Superior temporal gyrus (tissue), 1 donor: ENCODE measurements around the gene KIRREL3.

Experiments
- DNase-seq: peaks from one replicate; pipeline ENCODE4 v3.0.0-alpha.2; 2016; ENCODE audit errors: extremely low spot score

KIRREL3 gene

DNA sequence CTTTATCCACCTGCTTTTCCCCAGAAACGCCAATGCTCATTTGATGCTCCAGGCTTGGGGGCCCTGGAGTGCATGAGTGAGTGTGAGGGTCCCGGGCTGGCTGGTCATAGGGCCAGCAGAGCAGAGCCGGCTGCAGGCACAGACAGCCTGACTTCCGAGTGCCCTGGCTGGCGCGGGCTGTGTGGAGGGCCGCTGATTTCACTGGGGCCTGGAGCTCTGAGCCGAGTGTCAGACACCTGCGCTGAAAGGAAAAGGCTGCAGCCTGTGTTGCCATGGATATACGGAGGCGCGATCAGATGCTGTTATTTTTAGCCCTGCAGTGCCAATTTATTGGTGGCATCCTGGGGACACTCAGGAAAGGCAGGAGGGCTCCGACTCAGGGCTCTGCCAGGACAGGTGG is 557.5 kb downstream of the KIRREL3 start:
- DNase-seq: no peak

DNA sequence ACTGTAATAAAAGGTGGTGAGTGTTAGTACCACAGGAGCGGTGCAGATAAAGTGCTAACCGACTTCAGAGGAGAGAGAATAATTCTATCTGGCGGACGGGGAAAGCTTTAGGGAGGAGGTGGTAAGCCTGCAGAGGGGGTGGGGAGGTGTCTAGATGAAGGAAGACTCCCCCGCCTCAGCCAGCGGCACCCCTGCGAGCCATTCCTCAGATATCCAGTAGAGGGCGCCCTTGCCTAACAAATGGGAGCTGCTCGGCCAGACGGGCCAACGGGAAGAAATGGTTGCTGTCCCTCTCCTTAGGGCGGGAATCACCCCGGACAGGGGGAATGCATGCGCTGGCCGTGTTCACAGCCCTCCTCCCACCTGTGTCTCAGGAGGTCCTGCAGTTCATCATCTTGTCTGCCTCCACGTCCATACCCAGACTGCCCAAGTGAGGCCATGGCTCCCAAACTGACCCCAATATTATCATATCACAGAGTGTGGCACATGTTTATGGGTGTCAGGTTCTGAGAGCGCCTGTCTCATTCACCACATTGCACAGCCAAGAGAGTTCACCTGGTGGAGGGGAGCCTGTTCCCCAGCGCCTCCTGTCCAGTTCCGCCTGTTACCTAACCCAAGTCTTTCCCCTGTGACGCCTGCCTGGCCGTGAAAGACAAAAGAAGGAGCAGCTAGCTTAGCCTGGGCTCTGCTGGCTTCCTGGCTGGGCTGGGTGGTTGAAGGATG is 559.6 kb downstream of the KIRREL3 start:
- peak; percentile 87 for DNase-seq

DNA sequence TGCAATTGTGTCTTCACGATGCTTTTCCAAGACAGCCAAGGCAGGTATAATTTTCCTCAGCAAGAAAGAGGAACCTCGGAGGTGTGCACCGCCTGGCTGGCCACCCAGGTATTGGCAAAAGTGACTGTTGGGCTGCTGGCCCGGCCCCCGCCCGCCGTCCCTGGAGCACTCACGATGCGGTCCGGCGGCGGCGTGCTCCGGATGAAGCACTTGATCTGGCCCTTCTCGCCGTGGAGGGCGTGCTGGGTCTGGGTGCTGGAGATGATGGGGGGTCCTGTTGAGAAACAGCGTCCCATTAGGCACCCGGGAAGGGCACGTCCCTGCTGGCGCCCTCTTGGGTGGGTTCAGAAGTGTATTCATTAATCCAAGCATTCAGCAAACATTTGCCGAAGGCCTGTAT is 560.3 kb downstream of the KIRREL3 start:
- no peak for DNase-seq

DNA sequence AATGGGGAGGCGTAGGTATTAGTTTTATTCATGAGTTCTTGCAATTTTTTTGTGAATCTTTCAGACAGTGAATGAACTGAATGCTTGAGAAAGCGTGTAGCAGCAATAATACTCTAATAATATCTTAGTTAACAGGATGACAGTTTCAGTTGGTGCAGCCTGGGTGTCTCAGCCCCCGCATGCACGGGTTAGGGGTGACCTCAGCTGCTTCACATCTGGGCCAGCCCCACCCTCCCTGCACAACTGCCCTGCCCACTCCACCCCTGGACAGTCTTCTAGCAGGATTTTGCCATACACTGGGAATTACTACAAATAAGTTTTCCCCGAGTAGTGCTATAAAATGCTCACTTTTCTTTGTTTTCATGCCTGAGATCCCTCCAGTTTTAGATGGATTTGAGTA is 561.9 kb downstream of the KIRREL3 start:
- DNase-seq: no peak

DNA sequence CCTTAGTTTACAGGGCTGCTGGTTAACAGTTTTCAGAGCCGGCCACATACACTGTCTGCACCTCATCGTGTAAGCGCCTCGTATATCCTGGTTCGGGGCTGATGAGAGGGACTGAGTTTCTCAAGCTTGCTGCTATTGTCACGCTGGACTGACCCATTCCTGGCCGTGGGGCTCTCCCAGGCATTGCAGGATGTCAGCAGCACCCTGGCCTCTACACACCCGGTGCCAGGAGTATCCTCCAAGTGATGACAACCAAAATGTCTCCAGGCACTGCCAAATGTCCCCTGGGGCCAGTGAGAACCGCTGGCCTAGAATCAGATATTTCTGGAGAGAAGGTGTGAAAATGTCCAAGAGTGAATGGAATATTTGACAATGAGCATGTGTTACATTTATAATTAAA is 562.3 kb downstream of the KIRREL3 start:
- DNase-seq: no peak

DNA sequence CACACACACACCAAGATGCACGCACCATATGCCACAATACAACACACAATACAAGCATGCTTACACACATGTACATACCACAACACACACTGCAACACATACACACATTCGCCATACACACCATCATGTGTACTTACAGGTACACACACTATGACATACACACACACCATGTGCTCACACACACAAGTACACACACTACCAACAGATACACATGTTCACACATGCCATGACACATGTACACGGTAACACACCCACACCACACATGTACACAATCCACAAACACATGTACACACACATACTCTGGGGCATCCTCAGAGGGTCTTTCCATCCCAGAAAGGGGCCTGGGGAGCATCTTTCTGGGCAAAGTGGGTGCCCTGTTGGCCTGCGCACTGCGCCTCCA is 562.8 kb downstream of the KIRREL3 start:
- DNase-seq: no peak

DNA sequence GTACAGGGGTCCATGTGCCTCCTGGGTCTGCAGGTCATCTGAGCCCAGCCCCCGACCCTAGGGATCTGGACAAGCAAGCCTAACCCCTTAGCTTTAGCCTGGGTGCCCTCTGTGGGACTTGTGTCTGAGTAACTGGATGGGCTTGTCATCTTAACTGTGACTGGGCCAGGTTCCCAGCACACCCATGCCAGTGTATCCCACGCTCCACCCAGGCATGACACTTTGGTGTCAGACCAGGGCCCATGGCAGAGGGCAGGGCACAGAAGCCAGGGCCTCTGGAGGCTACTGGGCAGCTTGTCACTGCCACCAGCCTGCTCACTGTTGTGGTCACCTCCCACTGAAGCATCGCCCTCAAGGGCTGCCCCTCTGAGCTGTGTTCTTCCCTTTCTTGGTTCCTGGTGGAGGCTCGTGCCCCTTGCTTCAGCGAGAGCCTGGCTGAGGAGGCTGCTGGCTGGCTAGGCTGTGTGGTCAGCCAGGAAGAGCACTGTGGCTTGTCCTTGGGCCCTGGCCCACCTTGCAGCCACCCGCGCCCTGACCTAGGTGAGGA is 564.3 kb downstream of the KIRREL3 start:
- no peak for DNase-seq

DNA sequence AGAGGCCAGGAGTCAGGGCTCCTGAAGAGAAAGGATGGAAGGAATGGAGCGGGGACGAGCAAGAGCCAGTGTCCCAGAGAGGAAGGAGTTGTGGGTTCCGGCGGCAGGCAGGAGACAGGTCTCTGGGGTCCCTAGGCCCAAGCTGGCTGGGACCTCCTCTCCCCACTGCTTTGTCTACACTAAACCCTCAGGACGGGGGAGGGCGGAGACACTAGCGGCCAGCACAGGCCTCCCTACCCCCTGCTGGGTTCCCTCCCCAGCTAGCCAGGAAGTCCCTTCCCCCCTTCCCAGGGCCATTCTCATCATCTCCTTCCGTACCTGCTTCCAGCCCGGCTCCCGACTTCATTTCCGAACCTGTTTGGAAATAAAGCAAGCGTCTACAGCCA is 565.6 kb downstream of the KIRREL3 start:
- no peak for DNase-seq

DNA sequence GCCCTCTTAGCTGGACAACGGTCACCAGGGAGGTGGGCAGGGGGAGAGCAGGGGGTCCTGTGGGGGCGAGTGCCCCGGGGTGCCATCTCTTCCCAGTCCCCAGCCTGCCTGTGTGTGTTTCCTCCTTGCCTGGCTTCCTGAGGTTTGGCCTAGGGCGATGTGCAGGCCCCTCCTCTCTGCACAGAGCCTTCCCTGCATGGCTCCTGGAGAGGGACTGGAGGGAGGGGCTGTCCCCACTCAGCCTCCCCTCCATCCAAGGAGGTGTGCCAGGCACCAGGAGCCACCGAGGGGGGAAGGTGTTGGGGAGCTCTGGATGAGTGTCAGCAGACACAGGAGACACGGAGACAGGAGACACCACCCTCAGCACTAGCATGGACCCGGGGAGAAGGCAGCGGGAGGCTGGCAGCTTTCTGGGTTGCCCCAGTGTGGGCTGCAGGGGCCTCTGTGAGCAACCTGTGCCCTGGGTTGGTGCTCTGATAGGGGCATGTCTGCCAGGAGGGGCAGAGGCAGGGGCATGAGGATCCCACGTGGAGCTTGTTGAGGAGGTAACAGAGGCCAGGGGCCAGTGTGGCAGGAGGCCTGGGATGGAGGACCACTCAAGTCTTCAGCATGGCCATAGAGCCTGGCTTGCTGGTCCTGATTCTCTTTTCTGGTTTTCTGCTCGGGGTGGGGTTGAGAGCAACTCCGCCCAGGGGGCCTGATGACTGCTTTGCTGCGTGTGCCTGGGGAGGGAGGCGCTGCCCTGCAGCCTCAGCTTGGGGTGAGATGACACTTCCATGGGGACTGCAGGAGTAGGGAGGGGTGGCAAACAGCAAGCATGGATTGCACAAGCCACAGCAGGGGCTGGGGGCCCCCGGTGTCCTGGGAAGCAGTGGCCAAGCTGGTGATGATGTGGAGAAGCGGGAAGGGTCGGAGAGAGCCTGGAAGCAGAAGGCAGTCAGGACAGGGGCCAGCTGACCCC is 566.3 kb downstream of the KIRREL3 start:
- DNase-seq: no peak

DNA sequence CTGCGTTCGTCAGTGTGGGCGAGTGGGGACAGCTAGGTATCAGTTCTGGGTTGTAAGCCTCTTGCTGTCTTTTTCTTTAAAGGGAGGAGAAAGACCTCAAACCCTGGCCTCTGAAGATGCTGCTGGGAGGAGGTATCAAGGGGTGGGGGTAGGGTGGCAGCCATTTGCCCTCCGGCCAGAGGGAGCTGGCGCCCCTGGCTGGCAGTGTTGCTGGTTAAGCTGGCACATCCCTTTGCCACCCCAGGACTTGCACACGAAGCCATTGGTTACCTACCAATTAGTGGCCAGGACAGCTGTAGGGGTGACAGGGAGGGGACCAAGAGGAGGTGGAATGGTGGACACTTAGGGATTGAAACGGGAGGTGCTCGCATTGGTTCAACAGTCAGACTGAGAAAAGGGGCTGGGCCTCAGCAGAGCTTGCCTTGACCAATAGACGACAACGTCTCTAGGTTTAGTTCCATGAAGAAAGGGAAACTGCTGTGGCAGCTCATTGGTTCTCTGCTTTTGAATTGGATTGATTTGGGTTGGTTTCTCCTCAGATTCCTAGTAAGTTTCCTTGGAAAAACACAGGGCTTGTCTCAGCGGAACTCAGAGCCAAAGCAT is 567.2 kb downstream of the KIRREL3 start:
- no peak for DNase-seq

DNA sequence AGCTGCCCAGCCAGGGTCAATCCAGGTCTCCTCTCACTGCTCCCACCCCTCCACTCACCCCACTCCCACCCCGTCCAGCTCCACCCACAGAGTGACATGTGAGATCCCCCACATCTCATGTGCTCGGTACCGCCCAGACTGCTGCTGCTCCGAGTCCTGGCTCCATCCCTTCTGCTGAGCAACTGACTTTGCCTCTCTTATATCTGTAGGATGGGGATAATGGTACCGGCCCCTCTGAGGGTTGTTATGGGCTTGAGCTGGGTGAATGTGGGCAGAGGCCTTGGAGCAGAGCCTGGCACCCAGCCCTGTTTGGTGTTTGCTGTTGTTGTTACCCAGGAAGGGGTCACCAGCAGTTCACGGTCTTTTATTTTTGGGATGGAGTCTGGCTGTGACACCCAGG is 568.0 kb downstream of the KIRREL3 start:
- DNase-seq: no peak

DNA sequence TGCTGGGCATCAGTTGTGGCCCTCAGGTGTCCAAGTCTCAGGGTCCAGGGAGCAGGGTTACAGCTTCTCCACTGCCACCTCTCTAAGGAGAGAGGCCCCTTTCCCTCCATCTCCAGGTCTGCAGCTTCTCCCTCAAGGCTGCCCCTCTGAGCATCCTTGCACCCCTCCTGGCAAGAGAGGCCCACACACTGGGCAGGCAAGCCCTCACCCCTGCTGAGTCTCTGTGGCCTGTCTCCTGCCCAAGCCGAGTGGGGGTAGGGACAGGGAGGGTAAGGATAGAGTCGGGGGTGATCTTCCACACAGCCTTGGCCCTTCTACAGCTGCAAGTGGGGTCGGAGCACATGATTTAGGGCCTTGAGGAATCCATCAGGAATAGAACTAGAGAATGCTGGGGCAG is 568.5 kb downstream of the KIRREL3 start:
- DNase-seq: no peak

DNA sequence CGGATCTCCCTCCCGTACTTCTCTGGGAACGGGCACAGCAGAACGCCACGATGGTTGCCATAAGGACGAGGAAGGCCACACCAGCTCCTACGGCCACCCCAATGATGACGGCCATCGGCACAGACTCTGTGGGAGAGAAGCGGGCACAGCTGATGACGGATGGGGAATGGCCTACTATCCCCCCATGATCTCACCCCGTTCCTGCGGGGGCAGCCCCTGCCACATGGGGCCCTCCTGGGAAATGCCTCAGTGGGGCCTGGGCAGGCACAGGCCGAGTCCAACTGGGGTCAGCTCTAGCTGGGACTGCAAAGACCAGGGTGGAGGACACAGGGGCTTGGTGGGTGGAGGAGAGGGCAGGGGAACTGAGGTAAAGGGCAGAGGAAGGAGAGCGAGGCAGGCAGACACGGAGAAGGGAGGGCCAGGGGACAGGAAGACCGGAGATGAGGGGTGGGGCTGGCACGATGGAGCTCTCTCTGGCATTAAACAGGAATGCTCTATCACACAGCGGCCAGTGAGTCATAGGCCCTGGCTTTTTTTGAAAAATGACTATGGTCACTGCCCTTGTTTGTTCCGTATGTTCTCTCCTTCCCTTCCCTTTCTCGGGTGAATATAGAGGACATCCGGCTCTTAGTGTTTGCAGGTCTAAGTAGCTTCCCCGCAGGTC is 569.0 kb downstream of the KIRREL3 start:
- DNase-seq: no peak

DNA sequence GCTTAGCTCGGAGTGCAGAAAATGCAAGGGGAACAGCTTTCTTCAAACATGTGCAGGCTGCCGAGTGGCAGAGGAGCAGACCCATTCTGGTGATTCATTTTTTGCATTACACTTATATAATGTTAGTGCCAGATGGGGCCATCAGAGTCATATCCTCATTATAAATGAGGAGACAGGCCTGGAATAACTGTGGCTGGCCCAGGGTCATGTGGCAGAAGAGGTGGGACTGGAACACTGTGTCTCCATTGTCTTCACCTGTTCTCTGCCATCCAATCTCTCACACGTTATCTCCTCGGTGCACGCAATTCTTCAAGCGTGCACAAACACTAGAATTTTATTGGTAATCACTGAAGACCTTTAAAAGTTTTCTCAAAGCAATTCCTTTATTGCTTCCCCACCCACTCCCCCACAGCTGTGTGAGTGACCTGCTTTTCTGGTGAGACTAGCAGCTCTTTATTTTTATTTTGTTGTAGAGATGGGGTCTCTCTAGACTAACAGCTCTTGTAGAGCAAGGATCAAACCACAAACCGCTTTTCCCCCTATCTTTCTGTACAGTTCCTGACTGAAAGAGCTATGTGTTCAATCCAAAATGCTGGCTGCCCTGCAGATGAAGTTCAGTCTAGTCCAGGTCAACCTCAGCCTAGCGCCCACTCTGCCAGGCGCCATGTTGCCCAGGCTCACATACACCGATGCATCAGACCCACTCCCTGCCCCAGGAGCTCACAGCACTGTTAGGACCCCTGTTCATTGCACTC is 569.8 kb downstream of the KIRREL3 start:
- DNase-seq: no peak

DNA sequence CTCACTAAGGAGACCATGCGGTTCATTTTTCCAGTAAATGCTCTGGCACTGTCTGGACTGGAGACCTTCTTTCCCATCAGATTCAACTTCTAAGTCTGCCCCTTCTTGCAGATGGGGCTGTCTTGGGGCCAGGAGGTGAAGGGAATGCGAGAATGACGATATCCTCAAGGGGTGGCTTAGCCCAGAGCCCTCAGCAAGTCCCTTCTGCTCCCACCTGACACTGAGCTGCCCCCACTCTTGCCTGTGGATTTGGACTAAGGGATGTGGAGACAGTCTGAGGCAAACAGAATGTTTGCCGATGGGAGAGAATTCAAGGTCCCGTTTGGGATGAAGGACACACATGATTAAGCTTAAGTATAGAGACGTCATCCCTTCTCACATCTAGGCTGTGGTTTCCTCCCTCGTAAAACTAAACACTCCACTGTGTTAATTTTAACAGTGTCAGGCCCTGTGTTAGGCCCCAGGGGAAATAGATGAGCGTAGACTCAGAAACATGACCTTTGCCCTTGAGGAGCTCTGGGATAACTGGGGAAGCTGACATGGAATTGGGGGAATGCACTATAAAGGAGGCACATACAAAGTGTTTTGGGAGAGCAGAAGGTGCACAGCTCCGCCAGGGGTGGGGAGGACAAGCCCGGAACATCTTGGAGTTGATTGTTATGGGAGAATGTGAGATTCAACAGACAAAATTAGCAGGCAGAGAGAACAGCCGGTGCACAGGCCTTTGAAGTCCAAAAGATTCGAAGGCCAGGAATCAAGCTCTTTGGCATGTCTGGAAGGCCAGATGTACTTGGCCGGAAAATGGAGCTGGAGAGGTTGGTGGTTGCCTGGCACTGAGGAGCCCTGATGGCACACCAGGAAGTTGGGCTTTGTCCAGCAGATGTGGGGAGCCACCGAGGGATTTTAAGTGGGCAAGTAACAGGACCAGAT is 573.5 kb downstream of the KIRREL3 start:
- peak; percentile 49 for DNase-seq

DNA sequence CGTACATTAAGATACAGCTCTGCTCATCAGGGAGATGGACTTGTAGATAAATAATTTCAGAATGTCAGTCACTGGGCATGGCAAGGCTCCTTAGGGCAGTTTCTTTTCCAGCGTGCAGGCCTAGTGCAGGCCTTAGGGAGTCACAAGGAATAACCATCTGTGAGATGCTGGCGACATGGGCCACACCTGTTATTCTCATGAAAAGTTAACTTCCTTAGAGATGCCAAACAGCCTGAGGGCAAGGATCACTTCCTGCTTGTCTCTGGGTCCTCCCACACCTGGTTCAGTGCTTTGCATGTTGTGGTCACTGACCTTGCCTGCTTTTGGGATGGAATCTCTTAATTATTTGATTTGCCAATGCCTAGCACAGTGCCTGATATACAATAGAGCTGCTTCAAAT is 574.5 kb downstream of the KIRREL3 start:
- DNase-seq: no peak

DNA sequence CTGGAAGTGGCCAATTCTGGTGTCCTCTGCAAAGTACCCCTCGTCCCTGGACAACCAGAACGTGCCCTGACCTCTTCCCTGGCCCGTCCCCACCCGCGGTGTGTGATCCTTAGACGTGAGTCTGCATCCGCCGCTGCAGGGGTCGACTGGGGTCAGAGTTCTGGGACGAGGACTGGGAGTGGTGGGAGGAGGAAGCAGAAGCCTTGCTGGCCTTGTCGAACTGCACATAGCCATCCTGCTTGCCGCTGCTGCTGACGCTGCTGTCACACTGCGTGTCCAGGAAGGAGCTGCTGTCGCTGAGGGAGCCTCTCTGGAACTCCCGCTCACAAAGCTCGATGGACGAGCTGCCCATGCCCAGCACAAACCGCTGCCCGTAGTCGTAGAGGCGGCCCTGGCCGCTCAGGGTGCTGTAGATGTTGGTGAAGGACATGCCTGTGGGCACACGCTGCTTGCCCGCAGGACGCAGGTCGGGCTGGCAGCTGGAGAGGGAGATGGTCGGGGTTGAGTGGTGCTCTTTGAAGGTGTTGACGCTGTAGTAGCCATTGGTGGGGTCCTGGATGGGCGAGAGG is 576.0 kb downstream of the KIRREL3 start:
- DNase-seq: no peak

DNA sequence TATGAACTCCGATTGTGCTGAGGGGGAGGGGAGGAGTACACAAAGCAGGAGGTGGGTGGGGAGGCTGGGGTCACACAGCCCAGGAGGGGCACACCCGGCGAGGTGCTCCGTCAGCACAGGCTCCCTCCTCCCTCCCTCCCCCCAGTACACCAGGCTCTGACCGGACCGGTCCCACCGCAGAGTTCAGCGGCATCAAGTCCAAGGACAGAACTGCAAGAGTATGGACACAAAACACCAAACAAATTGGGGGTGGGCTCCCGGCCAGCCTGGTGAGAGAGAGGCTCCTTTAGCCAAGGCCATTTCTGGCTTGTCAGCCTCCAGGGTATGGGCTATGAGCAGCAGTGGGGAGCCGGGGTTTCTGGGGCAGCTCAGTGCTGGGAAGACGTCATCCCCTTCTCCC is 576.8 kb downstream of the KIRREL3 start:
- DNase-seq: no peak

DNA sequence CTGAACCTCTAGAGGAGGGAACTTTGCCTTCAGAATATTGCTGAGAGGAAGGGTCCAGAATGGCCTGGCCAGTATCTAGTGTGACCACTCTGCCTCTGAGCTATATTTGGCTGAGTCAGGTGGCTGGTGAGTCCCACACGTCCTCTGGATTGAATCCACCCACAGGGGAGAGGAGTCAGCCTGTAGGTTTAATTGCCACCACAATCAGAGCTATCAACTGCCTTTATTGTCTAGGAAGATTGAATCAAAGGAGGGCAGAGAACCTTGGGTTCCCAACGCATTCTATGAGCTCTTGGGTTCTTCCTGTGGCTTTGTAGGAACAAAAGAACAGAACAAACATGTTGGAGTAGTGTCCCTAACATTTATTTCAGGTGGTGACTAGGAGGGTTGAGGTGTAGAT is 577.4 kb downstream of the KIRREL3 start:
- no peak for DNase-seq

DNA sequence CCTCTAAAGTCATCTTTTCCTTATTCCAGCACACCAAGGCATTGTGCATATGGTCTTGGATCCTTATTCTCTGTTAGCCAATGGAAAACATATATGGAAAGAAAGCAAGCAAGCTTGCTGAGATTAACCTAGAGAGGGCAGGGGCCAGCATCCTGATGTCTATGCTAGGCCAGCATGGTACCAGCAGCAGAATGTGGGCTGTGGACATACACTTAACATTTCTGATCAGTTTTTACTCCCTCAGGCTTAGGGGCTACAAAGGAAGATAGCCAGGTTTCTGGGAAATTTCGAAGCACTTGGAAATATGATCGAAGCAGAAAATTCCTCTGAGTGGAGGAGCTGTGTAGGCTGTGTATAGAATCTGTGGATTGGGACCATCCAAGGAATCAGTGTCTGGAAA is 578.1 kb downstream of the KIRREL3 start:
- DNase-seq: no peak
